Aorta (tissue), 5 donors: ENCODE results near the gene PTGDR2. TPM values are rescaled to one million over a fixed set of nuclear protein-coding genes. Genes with fewer than 3 reads are reported as not detected.

Source experiments
- ATAC-seq: fragments of 200-7000 bp; cut with Tn5 transposase; one replicate; pipeline ENCODE4 v1.9.1; 2022; ENCODE audit warnings: moderate library complexity; ENCODE audit not compliant: low FRiP score
- DNase-seq, 2 donors: peaks; one replicate each; pipeline ENCODE4 v3.0.0-alpha.2; 2020
- H3K27ac ChIP-seq, 2 donors: one replicate each; pipeline ENCODE4 v1.5.1; 2013; ENCODE audit warnings: low read length in 2 of 2, mild to moderate bottlenecking in 2 of 2, moderate library complexity in 2 of 2, control low read depth in 1 of 2, inconsistent platforms in 1 of 2, low read depth in 1 of 2
- H3K27me3 ChIP-seq, 2 donors: one replicate each; pipeline ENCODE4 v1.6.1; 2013; ENCODE audit warnings: control low read depth in 1 of 2, low read length in 1 of 2, mild to moderate bottlenecking in 1 of 2, moderate library complexity in 1 of 2; ENCODE audit not compliant: insufficient read depth in 2 of 2, control insufficient read depth in 1 of 2
- H3K36me3 ChIP-seq, 2 donors: one replicate each; pipeline ENCODE4 v1.6.1; 2013; ENCODE audit warnings: control low read depth in 1 of 2, low read length in 1 of 2, mild to moderate bottlenecking in 1 of 2; ENCODE audit not compliant: insufficient read depth in 2 of 2, control insufficient read depth in 1 of 2
- H3K4me1 ChIP-seq, 2 donors: one replicate each; pipeline ENCODE4 v1.6.1; 2013; ENCODE audit warnings: low read length in 2 of 2, control low read depth in 1 of 2, mild to moderate bottlenecking in 1 of 2, moderate library complexity in 1 of 2; ENCODE audit not compliant: insufficient read depth in 2 of 2, control insufficient read depth in 1 of 2
- H3K4me3 ChIP-seq, 2 donors: one replicate each; pipeline ENCODE4 v1.5.1; 2013; ENCODE audit warnings: low read length in 2 of 2, control low read depth in 1 of 2, mild to moderate bottlenecking in 1 of 2
- H3K9me3 ChIP-seq: one replicate; pipeline ENCODE4 v1.6.1; 2013; ENCODE audit warnings: mild to moderate bottlenecking, low read length; ENCODE audit not compliant: control insufficient read depth
- WGBS, 2 donors: extraction: QIAGEN DNeasy Blood & Tissue Kit; methylation state at CpG; one replicate each; pipeline ENCODE4 v1.1.7; 2013; 5-methylcytosine and 5-hydroxymethylcytosine counted together
- intact Hi-C, 2 donors: fragments of 100-400 bp; cut with DNase I; formaldehyde crosslinking; loops; one replicate each; pipeline versions ENCODE4 v1.14.2 to v1.15.0; 2022
- polyA plus RNA-seq, 2 donors: library from polyadenylated mRNA; stranded (reverse); fragments of 200-250 nt; gene quantifications; one replicate each; pipeline ENCODE4 v1.2.3, GENCODE V29; 2013
- total RNA-seq, 2 donors: library from RNA; stranded (reverse); fragmentation: NEBNext Ultra II Directional; extraction: Animal tissue kit (Norgen Biotek cat#: 25700); gene quantifications; one replicate each; pipeline ENCODE4 v1.2.1, GENCODE V29; 2021
- donor health status: healthy with polysubstance abuse.
- donor health status: Bipolar disorder and iron deficiency.
- donor health status: DM: no; HTN: no; CAD: no.
- donor health status: DM: no; HTN: no; CAD: no.
- donor health status: DM: yes; HTN: yes; CAD: no.

The PTGDR2 gene
- total and polyA plus RNA-seq, 4 donors = 0.10 to 0.25 (median 0.17) TPM

GRCh38 chr11:60810151-60810550 lies 45.6 kb downstream of the PTGDR2 start:
- WGBS, 2 donors = 93 to 98% methylated on average over 4 of the region's 4 CpGs
- H3K9me3 ChIP-seq = no peaks in the 10 kb centered on the region

DNA sequence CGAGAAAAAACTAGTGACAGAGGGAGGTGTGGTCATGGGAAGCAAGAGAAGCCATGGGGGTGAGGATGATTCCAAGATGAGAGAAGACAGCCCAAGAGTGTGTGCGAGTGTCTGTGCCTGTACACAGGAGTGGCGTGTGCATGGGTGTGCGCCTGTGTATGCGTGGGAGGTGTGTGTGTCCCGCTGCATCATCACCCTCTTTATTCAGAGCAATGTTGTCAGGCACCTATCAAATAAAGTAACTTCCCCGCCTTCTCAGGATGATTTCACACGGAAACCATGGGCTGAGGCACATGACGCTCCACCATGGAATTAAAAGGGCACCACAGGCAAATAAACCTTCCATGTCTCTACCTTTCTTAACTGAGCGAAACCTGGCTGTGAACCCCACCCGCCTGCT lies 46.1 kb downstream of the PTGDR2 start:
- intact Hi-C loops = no loop called here
- no peak overlapping the region for H3K27ac ChIP-seq

More at GRCh38 chr11:60810151-60810550, 45.6 kb downstream of the PTGDR2 start:
- intact Hi-C loops = no loop called here
- Histone ChIP-seq H3K4me1 (no peaks in the 10 kb centered on the region), H3K27ac (no peak overlapping the region), H3K36me3 (no peaks in the 10 kb centered on the region), H3K27me3 (no peaks in the 10 kb centered on the region), H3K4me3 (no peak overlapping the region)
- no peak for DNase-seq
- ATAC-seq = no peak

DNA sequence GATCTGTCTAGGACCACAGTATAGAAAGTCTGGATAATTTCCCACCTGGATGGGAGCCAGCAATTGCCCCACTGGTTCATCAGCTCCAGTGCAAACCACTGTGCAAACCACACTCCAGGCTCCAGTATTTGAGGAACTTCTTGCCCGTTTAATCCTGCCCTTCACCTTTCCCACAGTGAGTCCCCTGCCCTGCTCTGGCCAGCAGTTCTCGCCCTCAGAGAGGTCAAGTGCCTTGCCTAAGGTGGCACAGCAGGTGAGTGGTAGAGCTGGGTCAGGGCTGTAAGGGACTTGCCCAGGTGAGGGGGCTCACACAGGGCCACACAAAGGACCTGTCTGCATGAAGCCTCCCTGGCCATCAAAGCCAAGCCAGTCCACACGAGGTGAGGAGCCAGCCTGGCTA lies 46.5 kb downstream of the PTGDR2 start:
- intact Hi-C loops = no loop called here
- WGBS, 2 donors = 71 to 79% methylated on average over 3 of the region's 3 CpGs
- Histone ChIP-seq H3K4me3 (no peak overlapping the region), H3K4me1 (no peaks in the 10 kb centered on the region), H3K36me3 (no peaks in the 10 kb centered on the region), H3K9me3 (no peaks in the 10 kb centered on the region), H3K27ac (no peak overlapping the region), H3K27me3 (no peaks in the 10 kb centered on the region)
- DNase-seq (no peak), ATAC-seq (no peak)

More for the DNA sequence above, 46.1 kb downstream of the PTGDR2 start:
- Histone ChIP-seq H3K36me3 (no peaks in the 10 kb centered on the region), H3K4me3 (no peak overlapping the region), H3K9me3 (no peaks in the 10 kb centered on the region), H3K4me1 (no peaks in the 10 kb centered on the region), H3K27me3 (no peaks in the 10 kb centered on the region)
- ATAC-seq (no peak), DNase-seq (no peak)
- WGBS, 2 donors = 88 to 89% methylated on average over 11 of the region's 11 CpGs

- Histone ChIP-seq H3K27me3 (no peaks in the 10 kb centered on the region), H3K4me1 (no peaks in the 10 kb centered on the region), H3K36me3 (no peaks in the 10 kb centered on the region), H3K4me3 (no peak overlapping the region), H3K9me3 (no peaks in the 10 kb centered on the region), H3K27ac (no peak overlapping the region)
- ATAC-seq = no peak
- WGBS, 2 donors = 69 to 76% methylated on average over 7 of the region's 7 CpGs
- no peak for DNase-seq
- intact Hi-C loops = no loop called here
Measured at GRCh38 chr11:60803273-60803936, 52.3 kb downstream of the PTGDR2 start.

DNA sequence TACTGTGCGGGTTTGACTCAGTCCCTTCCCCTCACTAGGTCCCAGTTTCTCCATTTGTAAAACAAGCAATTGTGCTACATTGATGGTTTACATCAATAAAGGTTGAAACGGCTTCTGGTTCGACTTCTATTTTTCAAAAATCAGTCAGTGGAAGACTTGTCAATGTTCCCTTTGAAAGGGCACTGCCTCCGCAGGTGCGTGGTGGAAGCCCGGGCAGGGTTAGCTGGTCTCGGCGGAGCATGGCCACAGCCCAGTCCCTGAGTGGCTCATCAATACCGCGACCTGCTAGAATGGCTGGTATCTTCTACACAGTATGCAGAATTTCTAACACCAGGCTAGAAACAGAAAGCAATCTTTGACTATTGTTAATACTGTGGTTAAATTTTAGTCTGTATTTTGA lies 54.6 kb downstream of the PTGDR2 start:
- no peaks in the 10 kb centered on the region for H3K27me3 ChIP-seq
- ATAC-seq (no peak), DNase-seq (peak in 1 of 2 donors; percentile 59)
- H3K4me3 ChIP-seq = no peak overlapping the region
- H3K4me1 ChIP-seq = no peaks in the 10 kb centered on the region
- H3K36me3 ChIP-seq = no peaks in the 10 kb centered on the region
- WGBS, 2 donors = 90 to 93% methylated on average over 10 of the region's 10 CpGs
- H3K27ac ChIP-seq = no peak overlapping the region
- no peaks in the 10 kb centered on the region for H3K9me3 ChIP-seq
- intact Hi-C loops = no loop called here

Other genes with a start within 250 kb of the PTGDR2 start
- not detected for gene MS4A8, start 156.3 kb downstream of the PTGDR2 start, total RNA-seq
- gene MS4A8, start 156.3 kb downstream of the PTGDR2 start, polyA plus RNA-seq = 10 to 100 TPM in 1 of 2 donors, not detected in 1; 17.9 TPM
- gene MS4A18, start 131.2 kb downstream of the PTGDR2 start, total RNA-seq = not detected
- not detected for gene MS4A18, start 131.2 kb downstream of the PTGDR2 start, polyA plus RNA-seq
- not detected for gene MS4A15, start 99.1 kb downstream of the PTGDR2 start, total RNA-seq
- under 1 TPM; 0.05 to 0.38 TPM for gene MS4A15, start 99.1 kb downstream of the PTGDR2 start, polyA plus RNA-seq
- not detected for gene MS4A10, start 70.6 kb downstream of the PTGDR2 start, total RNA-seq
- 1 to 10 TPM in 1 of 2 donors, not detected in 1; 5.5 TPM for gene MS4A10, start 70.6 kb downstream of the PTGDR2 start, polyA plus RNA-seq
- 10 to 100 TPM; 11.8 to 15.2 TPM for gene CCDC86, start 13.8 kb downstream of the PTGDR2 start, total RNA-seq
- gene CCDC86, start 13.8 kb downstream of the PTGDR2 start, polyA plus RNA-seq = 1 to 10 TPM; 8.1 to 8.2 TPM
- not detected for gene ZP1, start 11.6 kb upstream of the PTGDR2 start, total RNA-seq
- not detected for gene ZP1, start 11.6 kb upstream of the PTGDR2 start, polyA plus RNA-seq
- 10 to 100 TPM; 47.7 to 55.6 TPM for gene PRPF19, start 50.6 kb upstream of the PTGDR2 start, total RNA-seq
- gene PRPF19, start 50.6 kb upstream of the PTGDR2 start, polyA plus RNA-seq = 10 to 100 TPM; 31.3 to 39.2 TPM
- gene TMEM109, start 58.2 kb upstream of the PTGDR2 start, total RNA-seq = 100 to 1,000 TPM; 105 to 127 TPM
- 100 to 1,000 TPM in 1 of 2 donors, 10 to 100 TPM in 1; 82.4 to 148 TPM for gene TMEM109, start 58.2 kb upstream of the PTGDR2 start, polyA plus RNA-seq
- 1 to 10 TPM; 4.5 to 8.9 TPM for gene TMEM132A, start 68.5 kb upstream of the PTGDR2 start, total RNA-seq
- 1 to 10 TPM; 1.6 to 2.5 TPM for gene TMEM132A, start 68.5 kb upstream of the PTGDR2 start, polyA plus RNA-seq
- 10 to 100 TPM; 35.4 to 47.8 TPM for gene SLC15A3, start 96.2 kb upstream of the PTGDR2 start, total RNA-seq
- gene SLC15A3, start 96.2 kb upstream of the PTGDR2 start, polyA plus RNA-seq = 10 to 100 TPM; 21.2 to 36.4 TPM
- 1 to 10 TPM; 1.6 to 2.2 TPM for gene CD6, start 115.7 kb upstream of the PTGDR2 start, total RNA-seq
- gene CD6, start 115.7 kb upstream of the PTGDR2 start, polyA plus RNA-seq = 1 to 10 TPM; 1.3 TPM
- gene CD5, start 246.5 kb upstream of the PTGDR2 start, total RNA-seq = 1 to 10 TPM in 1 of 2 donors, under 1 TPM in 1; 0.58 to 1.7 TPM
- gene CD5, start 246.5 kb upstream of the PTGDR2 start, polyA plus RNA-seq = under 1 TPM in 1 of 2 donors, not detected in 1; 0.67 TPM